ENCODE data around the gene PKD1L1. TPM values are rescaled to one million over a fixed set of nuclear protein-coding genes. Genes with fewer than 3 reads are reported as not detected.

PKD1L1 gene
- total RNA-seq, 1 experiment from 2014 or later, result 0.07 TPM

- DNase-seq (ENCODE audit: low spot score) (no peak), ATAC-seq (no peak)
- Mint-ChIP-seq H3K9me3 (0 out of 2 replicates have a peak, but pooled peaks cover 2% of the 10 kb centered on the region), H3K4me3 (peak overlapping the region; percentile 98), H3K36me3 (peaks cover 46% of the 10 kb centered on the region), H3K27ac (peak overlapping the region; percentile 42; the same call in 1 of the 2 replicates), H3K4me1 (peaks cover 9% of the 10 kb centered on the region), H3K27me3 (ENCODE audit: low read depth) (no peaks in the 10 kb centered on the region)
- TF ChIP-seq TEAD1 (CRISPR knock-in tag; IDR thresholded peaks at IDR 0.05) (no peak), MYBL2 (CRISPR knock-in tag; IDR thresholded peaks at IDR 0.05) (no peak), GTF2I (CRISPR knock-in tag; conservative IDR thresholded peaks at IDR 0.05) (no peak), ZNF423 (CRISPR knock-in tag; IDR thresholded peaks at IDR 0.05) (no peak), ZNF232 (CRISPR knock-in tag; IDR thresholded peaks at IDR 0.05) (no peak), ETV6 (CRISPR knock-in tag; IDR thresholded peaks at IDR 0.05) (no peak), MXD4 (CRISPR knock-in tag; IDR thresholded peaks at IDR 0.05; ENCODE audit: borderline replicate concordance) (no peak), NR1H2 (CRISPR knock-in tag; IDR thresholded peaks at IDR 0.05) (no peak), CTCF (IDR thresholded peaks at IDR 0.05) (no peak), FOXJ3 (CRISPR knock-in tag; IDR thresholded peaks at IDR 0.05; ENCODE audit: borderline replicate concordance) (no peak), ZNF416 (CRISPR knock-in tag; IDR thresholded peaks at IDR 0.05) (no peak), JUN (CRISPR knock-in tag; IDR thresholded peaks at IDR 0.05) (no peak), ELF4 (CRISPR knock-in tag; IDR thresholded peaks at IDR 0.05; ENCODE audit: low read depth) (no peak), PRRX2 (CRISPR knock-in tag; IDR thresholded peaks at IDR 0.05) (no peak), SMAD4 (CRISPR knock-in tag; IDR thresholded peaks at IDR 0.05) (no peak), EMX1 (CRISPR knock-in tag; IDR thresholded peaks at IDR 0.05) (no peak)
- TF ChIP-seq, protein P1, sequence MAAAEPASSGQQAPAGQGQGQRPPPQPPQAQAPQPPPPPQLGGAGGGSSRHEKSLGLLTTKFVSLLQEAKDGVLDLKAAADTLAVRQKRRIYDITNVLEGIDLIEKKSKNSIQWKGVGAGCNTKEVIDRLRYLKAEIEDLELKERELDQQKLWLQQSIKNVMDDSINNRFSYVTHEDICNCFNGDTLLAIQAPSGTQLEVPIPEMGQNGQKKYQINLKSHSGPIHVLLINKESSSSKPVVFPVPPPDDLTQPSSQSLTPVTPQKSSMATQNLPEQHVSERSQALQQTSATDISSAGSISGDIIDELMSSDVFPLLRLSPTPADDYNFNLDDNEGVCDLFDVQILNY (CRISPR knock-in tag; IDR thresholded peaks at IDR 0.05), result no peak
- TF ChIP-seq, protein P2, sequence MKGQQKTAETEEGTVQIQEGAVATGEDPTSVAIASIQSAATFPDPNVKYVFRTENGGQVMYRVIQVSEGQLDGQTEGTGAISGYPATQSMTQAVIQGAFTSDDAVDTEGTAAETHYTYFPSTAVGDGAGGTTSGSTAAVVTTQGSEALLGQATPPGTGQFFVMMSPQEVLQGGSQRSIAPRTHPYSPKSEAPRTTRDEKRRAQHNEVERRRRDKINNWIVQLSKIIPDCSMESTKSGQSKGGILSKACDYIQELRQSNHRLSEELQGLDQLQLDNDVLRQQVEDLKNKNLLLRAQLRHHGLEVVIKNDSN (CRISPR knock-in tag; IDR thresholded peaks at IDR 0.05), result no peak
- TF ChIP-seq, protein P3, sequence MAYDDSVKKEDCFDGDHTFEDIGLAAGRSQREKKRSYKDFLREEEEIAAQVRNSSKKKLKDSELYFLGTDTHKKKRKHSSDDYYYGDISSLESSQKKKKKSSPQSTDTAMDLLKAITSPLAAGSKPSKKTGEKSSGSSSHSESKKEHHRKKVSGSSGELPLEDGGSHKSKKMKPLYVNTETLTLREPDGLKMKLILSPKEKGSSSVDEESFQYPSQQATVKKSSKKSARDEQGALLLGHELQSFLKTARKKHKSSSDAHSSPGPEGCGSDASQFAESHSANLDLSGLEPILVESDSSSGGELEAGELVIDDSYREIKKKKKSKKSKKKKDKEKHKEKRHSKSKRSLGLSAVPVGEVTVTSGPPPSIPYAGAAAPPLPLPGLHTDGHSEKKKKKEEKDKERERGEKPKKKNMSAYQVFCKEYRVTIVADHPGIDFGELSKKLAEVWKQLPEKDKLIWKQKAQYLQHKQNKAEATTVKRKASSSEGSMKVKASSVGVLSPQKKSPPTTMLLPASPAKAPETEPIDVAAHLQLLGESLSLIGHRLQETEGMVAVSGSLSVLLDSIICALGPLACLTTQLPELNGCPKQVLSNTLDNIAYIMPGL (CRISPR knock-in tag; IDR thresholded peaks at IDR 0.05), result no peak
- TF ChIP-seq, protein P4, sequence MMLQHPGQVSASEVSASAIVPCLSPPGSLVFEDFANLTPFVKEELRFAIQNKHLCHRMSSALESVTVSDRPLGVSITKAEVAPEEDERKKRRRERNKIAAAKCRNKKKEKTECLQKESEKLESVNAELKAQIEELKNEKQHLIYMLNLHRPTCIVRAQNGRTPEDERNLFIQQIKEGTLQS (CRISPR knock-in tag; conservative IDR thresholded peaks at IDR 0.05), result no peak
- ChIA-PET CTCF (interaction anchor here (0.8 kb wide), 1 partner anchor 10 kb away, joined by 3 read pairs; no protein-coding TSS in a partner anchor), POLR2A (no interaction called here)
Observed at GRCh38 chr7:47978790-47979144, 30.5 kb upstream of the PKD1L1 start.

- Mint-ChIP-seq H3K36me3 (peaks cover 83% of the 10 kb centered on the region), H3K4me1 (peaks cover 20% of the 10 kb centered on the region)
- POLR2A ChIA-PET, result interaction anchor here (0.7 kb wide), 1 partner anchor 13 kb away, joined by 3 read pairs; no protein-coding TSS in a partner anchor
- TF ChIP-seq, protein P5, sequence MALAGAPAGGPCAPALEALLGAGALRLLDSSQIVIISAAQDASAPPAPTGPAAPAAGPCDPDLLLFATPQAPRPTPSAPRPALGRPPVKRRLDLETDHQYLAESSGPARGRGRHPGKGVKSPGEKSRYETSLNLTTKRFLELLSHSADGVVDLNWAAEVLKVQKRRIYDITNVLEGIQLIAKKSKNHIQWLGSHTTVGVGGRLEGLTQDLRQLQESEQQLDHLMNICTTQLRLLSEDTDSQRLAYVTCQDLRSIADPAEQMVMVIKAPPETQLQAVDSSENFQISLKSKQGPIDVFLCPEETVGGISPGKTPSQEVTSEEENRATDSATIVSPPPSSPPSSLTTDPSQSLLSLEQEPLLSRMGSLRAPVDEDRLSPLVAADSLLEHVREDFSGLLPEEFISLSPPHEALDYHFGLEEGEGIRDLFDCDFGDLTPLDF (CRISPR knock-in tag; IDR thresholded peaks at IDR 0.05), result no peak
- TF ChIP-seq ZNF281 (CRISPR knock-in tag; IDR thresholded peaks at IDR 0.05) (no peak), ZNF416 (CRISPR knock-in tag; IDR thresholded peaks at IDR 0.05) (no peak), CREB1 (CRISPR knock-in tag; IDR thresholded peaks at IDR 0.05) (no peak), SMAD3 (CRISPR knock-in tag; IDR thresholded peaks at IDR 0.05; ENCODE audit: borderline replicate concordance) (no peak), AR (CRISPR knock-in tag; IDR thresholded peaks at IDR 0.05) (no peak), NR1H2 (CRISPR knock-in tag; IDR thresholded peaks at IDR 0.05) (no peak), FOXJ3 (CRISPR knock-in tag; IDR thresholded peaks at IDR 0.05; ENCODE audit: borderline replicate concordance) (no peak)
Observed at GRCh38 chr7:47973739-47974138, 25.5 kb upstream of the PKD1L1 start.

More at GRCh38 chr7:47973739-47974138, 25.5 kb upstream of the PKD1L1 start:
- Mint-ChIP-seq H3K9me3 (no peaks in the 10 kb centered on the region), H3K27ac (no peak overlapping the region), H3K4me3 (no peak overlapping the region), H3K27me3 (ENCODE audit: low read depth) (no peaks in the 10 kb centered on the region)
- CTCF ChIA-PET, result no interaction called here
- ATAC-seq (no peak), DNase-seq (ENCODE audit: low spot score) (no peak)
